ENCODE data around the gene ISL2. TPM values are rescaled to one million over a fixed set of nuclear protein-coding genes. Genes with fewer than 3 reads are reported as not detected.

The ISL2 gene
- total and polyA plus RNA-seq, 9 donors: not detected

DNA sequence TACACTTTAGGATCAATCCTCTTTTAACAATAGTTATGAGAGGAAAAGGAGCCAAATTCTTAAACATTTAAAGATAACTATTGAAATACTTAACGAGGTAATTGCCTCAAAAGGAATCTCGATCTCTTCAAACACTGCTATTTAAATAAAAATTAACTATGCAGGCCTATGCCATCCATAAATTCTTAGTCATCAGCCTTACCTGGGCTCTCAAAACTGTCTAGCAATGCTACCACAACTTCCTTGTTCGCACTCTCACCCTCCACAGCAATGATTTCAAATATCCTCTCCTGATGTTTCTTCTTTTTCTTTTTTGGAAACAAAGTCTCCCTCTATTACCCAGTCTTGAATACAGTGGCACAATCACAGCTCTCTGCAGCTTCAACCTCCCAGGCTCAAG lies 37.6 kb upstream of the ISL2 start:
- 72 to 74% (median 73%) methylated on average over 3 of the region's 3 CpGs for WGBS, 3 donors
- no peak for DNase-seq
- peaks cover 5% of the 10 kb centered on the region for H3K4me1 ChIP-seq (ENCODE audit: insufficient read depth)
- H3K27me3 ChIP-seq: no peaks in the 10 kb centered on the region
- TF ChIP-seq EP300 (IDR thresholded peaks at IDR 0.05) (no peak), POLR2A (IDR thresholded peaks at IDR 0.05) (no peak)
- TF ChIP-seq, protein P1, sequence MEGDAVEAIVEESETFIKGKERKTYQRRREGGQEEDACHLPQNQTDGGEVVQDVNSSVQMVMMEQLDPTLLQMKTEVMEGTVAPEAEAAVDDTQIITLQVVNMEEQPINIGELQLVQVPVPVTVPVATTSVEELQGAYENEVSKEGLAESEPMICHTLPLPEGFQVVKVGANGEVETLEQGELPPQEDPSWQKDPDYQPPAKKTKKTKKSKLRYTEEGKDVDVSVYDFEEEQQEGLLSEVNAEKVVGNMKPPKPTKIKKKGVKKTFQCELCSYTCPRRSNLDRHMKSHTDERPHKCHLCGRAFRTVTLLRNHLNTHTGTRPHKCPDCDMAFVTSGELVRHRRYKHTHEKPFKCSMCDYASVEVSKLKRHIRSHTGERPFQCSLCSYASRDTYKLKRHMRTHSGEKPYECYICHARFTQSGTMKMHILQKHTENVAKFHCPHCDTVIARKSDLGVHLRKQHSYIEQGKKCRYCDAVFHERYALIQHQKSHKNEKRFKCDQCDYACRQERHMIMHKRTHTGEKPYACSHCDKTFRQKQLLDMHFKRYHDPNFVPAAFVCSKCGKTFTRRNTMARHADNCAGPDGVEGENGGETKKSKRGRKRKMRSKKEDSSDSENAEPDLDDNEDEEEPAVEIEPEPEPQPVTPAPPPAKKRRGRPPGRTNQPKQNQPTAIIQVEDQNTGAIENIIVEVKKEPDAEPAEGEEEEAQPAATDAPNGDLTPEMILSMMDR (IDR thresholded peaks at IDR 0.05): no peak
- no peak overlapping the region for H3K27ac ChIP-seq
- H3K9me3 ChIP-seq: no peaks in the 10 kb centered on the region
- intact Hi-C loops (cut with DNase I): loop anchor here in 1 of 4 donors (2.0 kb wide), 1 partner anchor 76 kb away; no protein-coding TSS in a partner anchor
- H3K4me3 ChIP-seq: no peak overlapping the region
- no peaks in the 10 kb centered on the region for H3K36me3 ChIP-seq

DNA sequence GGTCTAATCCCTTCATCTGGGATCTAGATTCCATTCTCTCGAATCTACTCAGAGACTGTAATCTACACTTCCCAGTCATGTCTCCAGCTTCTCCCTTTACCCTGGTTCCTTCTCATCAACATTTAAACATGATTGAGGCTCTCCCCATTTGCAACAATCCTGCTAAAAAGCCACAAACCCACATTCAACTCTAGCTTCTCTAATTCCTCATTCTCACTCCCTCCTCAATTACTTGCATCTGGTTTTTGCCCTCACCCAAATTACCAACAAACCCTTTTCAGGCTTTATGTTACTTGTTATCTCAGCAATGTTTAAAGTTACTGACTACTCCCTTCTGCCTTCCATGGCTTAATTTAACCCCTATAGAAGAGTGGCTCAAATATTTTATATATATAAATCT lies 36.8 kb upstream of the ISL2 start:
- no peaks in the 10 kb centered on the region for H3K27me3 ChIP-seq
- H3K9me3 ChIP-seq: no peaks in the 10 kb centered on the region
- TF ChIP-seq, protein P1 (IDR thresholded peaks at IDR 0.05): no peak
- no peak for DNase-seq
- H3K36me3 ChIP-seq: no peaks in the 10 kb centered on the region
- 80 to 95% (median 86%) methylated on average over 1 of the region's 1 CpG for WGBS, 3 donors
- intact Hi-C loops (cut with DNase I): loop anchor here in 1 of 4 donors (2.0 kb wide), 1 partner anchor 77 kb away; no protein-coding TSS in a partner anchor
- no peak overlapping the region for H3K27ac ChIP-seq
- H3K4me3 ChIP-seq: no peak overlapping the region
- peaks cover 3% of the 10 kb centered on the region for H3K4me1 ChIP-seq (ENCODE audit: insufficient read depth)

DNA sequence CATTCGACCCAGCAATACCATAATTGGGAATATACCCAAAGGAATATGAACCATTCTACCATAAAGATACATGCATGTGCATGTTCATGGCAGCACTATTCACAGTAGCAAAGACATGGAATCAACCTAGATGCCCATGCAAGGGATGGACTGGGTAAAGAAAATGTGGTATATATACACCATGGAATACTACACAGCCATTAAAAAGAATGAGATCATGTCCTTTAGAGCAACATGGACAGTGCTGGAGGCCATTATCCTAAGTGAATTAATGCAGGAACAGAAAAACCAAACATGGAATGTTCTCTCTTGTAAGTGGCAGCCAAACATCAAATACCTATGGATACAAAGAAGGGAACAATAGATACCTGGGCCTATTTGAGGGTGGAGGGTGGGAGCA lies 32.7 kb upstream of the ISL2 start:
- Histone ChIP-seq H3K4me3 (no peak overlapping the region), H3K9me3 (no peaks in the 10 kb centered on the region), H3K27ac (no peak overlapping the region), H3K4me1 (ENCODE audit: insufficient read depth) (peaks cover 2% of the 10 kb centered on the region), H3K27me3 (no peaks in the 10 kb centered on the region), H3K36me3 (no peaks in the 10 kb centered on the region)
- TF ChIP-seq, protein P1 (IDR thresholded peaks at IDR 0.05): no peak
- TF ChIP-seq POLR2A (IDR thresholded peaks at IDR 0.05): no peak
- no peak for TF ChIP-seq EP300 (IDR thresholded peaks at IDR 0.05)
- WGBS, 3 donors: 87 to 100% (median 90%) methylated on average over 1 of the region's 1 CpG
- no peak for DNase-seq
- intact Hi-C loops (cut with DNase I): no loop called here

DNA sequence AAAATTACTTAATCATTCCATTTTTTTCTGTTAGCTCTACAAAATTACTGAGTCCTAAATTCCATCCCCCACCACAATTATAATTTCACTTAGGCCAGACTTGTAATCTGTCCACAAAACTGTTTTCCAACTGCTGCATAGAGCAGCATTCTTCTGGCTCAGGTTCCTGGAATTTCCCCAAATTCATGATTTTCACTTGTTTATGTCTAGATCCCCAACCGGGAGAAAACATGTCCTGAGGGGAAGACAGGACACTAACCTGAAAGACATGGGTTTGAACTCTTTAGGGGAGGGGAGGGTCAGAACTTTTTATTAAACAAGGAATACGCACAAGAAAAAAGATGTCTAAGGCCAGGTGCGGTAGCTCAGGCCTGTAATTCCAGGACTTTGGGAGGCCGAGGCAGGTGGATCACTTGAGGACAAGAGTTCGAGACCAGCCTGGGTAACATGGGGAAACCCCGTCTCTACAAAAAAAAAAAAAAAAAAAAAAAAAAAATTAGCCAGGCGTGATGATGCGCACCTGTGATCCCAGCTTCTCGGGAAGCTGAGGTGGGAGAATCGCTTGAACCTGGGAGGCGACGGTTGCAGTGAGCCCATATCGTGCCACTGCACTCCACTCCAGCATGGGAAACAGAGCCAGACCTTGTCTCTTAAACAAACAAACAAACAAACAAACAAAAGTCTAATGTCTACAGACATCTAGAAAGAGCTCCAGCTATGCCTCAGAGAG lies 26.8 kb upstream of the ISL2 start:
- Histone ChIP-seq H3K9me3 (no peaks in the 10 kb centered on the region), H3K4me1 (ENCODE audit: insufficient read depth) (peaks cover 6% of the 10 kb centered on the region), H3K27ac (no peak overlapping the region), H3K4me3 (no peak overlapping the region), H3K27me3 (no peaks in the 10 kb centered on the region), H3K36me3 (no peaks in the 10 kb centered on the region)
- no peak for DNase-seq
- 77 to 86% (median 78%) methylated on average over 13 of the region's 13 CpGs for WGBS, 3 donors
- TF ChIP-seq EP300 (IDR thresholded peaks at IDR 0.05) (no peak), POLR2A (IDR thresholded peaks at IDR 0.05) (no peak)
- TF ChIP-seq, protein P1 (IDR thresholded peaks at IDR 0.05): no peak
- intact Hi-C loops (cut with DNase I): no loop called here
